LNCaP clone FGC (cell line): Measurements from ENCODE around the gene SRSF9.

Experiments
- DNase-seq: peaks from one replicate; pipeline ENCODE4 v3.0.0-alpha.2; 2011; ENCODE audit warnings: low read depth
- H3K4me3 ChIP-seq: 2 replicates; pipeline ENCODE4 v1.5.1; 2011; ENCODE audit warnings: mild to moderate bottlenecking, low read depth, low read length, control low read depth
- CTCF ChIP-seq: IDR thresholded peaks from 2 replicates; pipeline ENCODE4 v1.5.1; 2012; ENCODE audit warnings: mild to moderate bottlenecking; ENCODE audit not compliant: control insufficient read depth, insufficient read depth; ENCODE audit errors: extremely low read depth

Gene SRSF9

GRCh38 chr12:120437735-120438494 is 31.6 kb downstream of the SRSF9 start, which contains the start of gene COX6A1:
COX6A1 (plus strand) TSS chr12:120438113; CDS start chr12:120438127, 14 bp downstream.
- peak within 1 kb of the TSS; percentile 92 for H3K4me3 ChIP-seq
- peak; percentile 99 for DNase-seq
- TF ChIP-seq CTCF, result peak; percentile 26; the same call in 1 of the 2 replicates

GRCh38 chr12:120432772-120433525 is 36.6 kb downstream of the SRSF9 start:
- TF ChIP-seq CTCF, result no peak
- no peak for DNase-seq
- no peak overlapping the region for H3K4me3 ChIP-seq

- DNase-seq, result no peak
- H3K4me3 ChIP-seq, result no peak overlapping the region
- no peak for TF ChIP-seq CTCF
These were observed 40.2 kb downstream of the SRSF9 start for GRCh38 chr12:120429368-120429767.

GRCh38 chr12:120428597-120429229 is 40.8 kb downstream of the SRSF9 start:
- H3K4me3 ChIP-seq, result no peak overlapping the region
- DNase-seq, result no peak
- no peak for TF ChIP-seq CTCF

- H3K4me3 ChIP-seq, result no peak overlapping the region
- no peak for DNase-seq
- no peak for TF ChIP-seq CTCF
These were observed 43.8 kb downstream of the SRSF9 start for GRCh38 chr12:120425797-120426196.

GRCh38 chr12:120422892-120423456 is 46.6 kb downstream of the SRSF9 start:
- no peak for TF ChIP-seq CTCF
- no peak for DNase-seq
- no peak overlapping the region for H3K4me3 ChIP-seq
